HG02885 (cell line): ENCODE data around the gene LDLRAD4.
A peak's percentile ranks its signal among the peaks of the same experiment; 100 is the strongest.

Experiments
- ATAC-seq: cut with Tn5 transposase; IDR thresholded peaks from one replicate; pipeline ENCODE4 v1.9.1; 2021; ENCODE audit warnings: mild to moderate bottlenecking; ENCODE audit not compliant: unreplicated experiment, poor library complexity

LDLRAD4 gene

GRCh38 chr18:13625843-13626543 is 407.4 kb downstream of the LDLRAD4 start:
- no peak for ATAC-seq

- no peak for ATAC-seq
Measured at GRCh38 chr18:13626544-13626908, 408.0 kb downstream of the LDLRAD4 start.

GRCh38 chr18:13627639-13628038 is 409.1 kb downstream of the LDLRAD4 start:
- ATAC-seq: no peak

- ATAC-seq: no peak
Measured at GRCh38 chr18:13628211-13628610, 409.7 kb downstream of the LDLRAD4 start.

- peak; percentile 85 for ATAC-seq
Measured at GRCh38 chr18:13629841-13630715, 411.5 kb downstream of the LDLRAD4 start.

GRCh38 chr18:13630716-13631268 is 412.2 kb downstream of the LDLRAD4 start:
- no peak for ATAC-seq

- no peak for ATAC-seq
Measured at GRCh38 chr18:13633700-13634099, 415.1 kb downstream of the LDLRAD4 start.

GRCh38 chr18:13635046-13635445 is 416.5 kb downstream of the LDLRAD4 start:
- no peak for ATAC-seq

- ATAC-seq: no peak
Measured at GRCh38 chr18:13638719-13639595, 420.4 kb downstream of the LDLRAD4 start.

GRCh38 chr18:13640266-13640860 is 421.8 kb downstream of the LDLRAD4 start:
- ATAC-seq: no peak

GRCh38 chr18:13641551-13642439 is 423.2 kb downstream of the LDLRAD4 start:
- ATAC-seq: no peak

- no peak for ATAC-seq
Measured at GRCh38 chr18:13642440-13642827, 423.9 kb downstream of the LDLRAD4 start.

GRCh38 chr18:13643261-13643751 is 424.7 kb downstream of the LDLRAD4 start:
- no peak for ATAC-seq

GRCh38 chr18:13645093-13645492 is 426.5 kb downstream of the LDLRAD4 start:
- ATAC-seq: no peak

GRCh38 chr18:13646633-13647032 is 428.1 kb downstream of the LDLRAD4 start:
- no peak for ATAC-seq

- ATAC-seq: no peak
Measured at GRCh38 chr18:13647761-13648160, 429.2 kb downstream of the LDLRAD4 start.

- no peak for ATAC-seq
Measured at GRCh38 chr18:13649397-13650390, 431.1 kb downstream of the LDLRAD4 start.
